PFSK-1 (cell line): ENCODE results near the gene KDM3B.

Source experiments
- FOXP2 ChIP-seq: optimal IDR thresholded peaks from 2 replicates; pipeline ENCODE3; 2011; ENCODE audit warnings: borderline replicate concordance, control low read depth, inconsistent platforms; ENCODE audit not compliant: insufficient read depth; ENCODE audit errors: extremely low read length, extremely low read depth
- POLR2AphosphoS5 ChIP-seq: IDR thresholded peaks from 2 replicates; pipeline ENCODE4 v1.6.1; 2012; ENCODE audit warnings: low read depth, mild to moderate bottlenecking, control low read depth, low read length, moderate library complexity
- REST ChIP-seq, 2 experiments: IDR thresholded peaks; 2 replicates each; pipeline versions ENCODE4 v1.6.1 to v1.8.0; 2011 to 2012; ENCODE audit warnings: low read depth in 2 of 2, low read length in 2 of 2, control low read depth in 1 of 2, inconsistent platforms in 1 of 2, mild to moderate bottlenecking in 1 of 2, moderate library complexity in 1 of 2; ENCODE audit not compliant: insufficient read depth in 1 of 2
- SIN3A ChIP-seq: IDR thresholded peaks from 2 replicates; pipeline ENCODE4 v1.6.1; 2012; ENCODE audit warnings: mild to moderate bottlenecking, low read length, moderate library complexity, borderline replicate concordance; ENCODE audit not compliant: insufficient read depth
- TAF1 ChIP-seq: IDR thresholded peaks from 2 replicates; pipeline ENCODE4 v1.6.1; 2012; ENCODE audit warnings: low read length, control low read depth, borderline replicate concordance; ENCODE audit not compliant: insufficient read depth

- TF ChIP-seq TAF1 (no peak), POLR2AphosphoS5 (no peak), REST (IDR thresholded peaks at IDR 0.05; ENCODE audit: insufficient read depth in 1 of 2, low read depth in 2 of 2, low read length in 2 of 2) (no peak), FOXP2 (no peak), SIN3A (no peak)
Measured at GRCh38 chr5:138425079-138425478, 72.6 kb downstream of the KDM3B start.
